Subcutaneous adipose tissue (tissue), 4 donors: ENCODE data around the gene C11orf97. TPM values are rescaled to one million over a fixed set of nuclear protein-coding genes. Genes with fewer than 3 reads are reported as not detected.

Experiments used
- CTCF ChIP-seq: fragments of 450-650 bp; IDR thresholded peaks from one replicate; pipeline ENCODE4 v1.5.1; 2016; ENCODE audit warnings: low read depth, mild to moderate bottlenecking, control low read depth, antibody characterized with exemption, moderate library complexity
- total RNA-seq, 4 donors: library from RNA; depleted of rRNA; stranded (reverse); fragments of >200 nt; gene quantifications; one replicate each; pipeline ENCODE4 v1.1.0, GENCODE V29; 2016

Gene C11orf97
- total RNA-seq, 4 donors from 2014 or later: not detected

DNA sequence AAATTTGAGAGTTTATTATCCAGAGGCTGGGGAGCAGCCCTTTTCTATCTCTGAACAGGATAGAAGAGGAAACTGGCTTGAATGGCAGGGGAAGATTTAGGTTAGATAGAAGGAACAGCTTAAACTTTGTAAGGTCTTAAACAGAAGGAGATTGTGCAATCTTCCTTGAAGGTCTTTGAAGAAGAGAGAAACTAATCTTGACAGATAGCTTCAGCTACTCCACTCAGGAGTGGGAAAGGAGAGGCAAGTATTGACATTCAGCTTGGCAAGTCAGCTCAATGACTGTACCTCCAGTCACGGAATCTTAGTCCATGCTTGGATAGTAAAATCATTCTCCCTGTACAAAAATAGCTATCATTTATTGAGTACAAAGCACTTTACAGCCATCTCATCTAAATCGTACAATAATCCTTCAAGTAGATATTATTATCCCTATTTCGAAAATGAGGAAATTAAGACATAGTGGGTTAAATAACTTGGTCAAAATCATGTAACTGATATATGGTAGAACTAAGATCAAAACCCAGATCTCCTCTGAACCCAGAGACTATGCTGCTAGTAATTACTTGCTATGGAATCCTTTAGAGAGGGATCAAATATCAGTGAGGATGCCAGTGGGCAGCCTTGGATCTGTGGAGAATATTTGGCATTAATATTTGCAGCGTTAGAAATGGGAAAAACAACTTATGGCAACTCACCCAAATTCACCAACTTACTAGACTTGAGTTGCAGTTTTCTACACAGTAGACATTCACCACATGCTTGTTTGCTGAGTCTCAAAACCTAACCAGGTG lies 14.6 kb downstream of the C11orf97 start:
- TF ChIP-seq CTCF: no peak

- TF ChIP-seq CTCF: no peak
Measured at GRCh38 chr11:94528551-94528950, 16.3 kb downstream of the C11orf97 start.

DNA sequence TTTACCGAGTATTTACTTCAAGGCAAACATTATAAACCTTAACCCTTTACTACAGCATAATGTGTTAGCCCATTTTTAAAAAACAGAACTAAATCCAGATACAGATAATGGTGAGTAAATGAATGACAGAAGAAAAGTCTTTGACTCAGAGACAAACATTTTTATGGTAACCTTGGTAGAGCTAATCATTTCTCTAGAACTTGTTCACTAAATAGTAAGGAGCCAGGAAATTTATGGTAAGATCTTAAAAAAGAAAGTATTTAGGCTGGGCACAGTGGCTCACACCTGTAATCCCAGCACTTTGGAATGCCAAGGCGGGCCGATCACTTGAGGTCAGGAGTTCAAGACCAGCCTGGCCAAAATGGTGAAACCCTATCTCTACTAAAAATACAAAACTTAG lies 19.9 kb downstream of the C11orf97 start:
- TF ChIP-seq CTCF: no peak

DNA sequence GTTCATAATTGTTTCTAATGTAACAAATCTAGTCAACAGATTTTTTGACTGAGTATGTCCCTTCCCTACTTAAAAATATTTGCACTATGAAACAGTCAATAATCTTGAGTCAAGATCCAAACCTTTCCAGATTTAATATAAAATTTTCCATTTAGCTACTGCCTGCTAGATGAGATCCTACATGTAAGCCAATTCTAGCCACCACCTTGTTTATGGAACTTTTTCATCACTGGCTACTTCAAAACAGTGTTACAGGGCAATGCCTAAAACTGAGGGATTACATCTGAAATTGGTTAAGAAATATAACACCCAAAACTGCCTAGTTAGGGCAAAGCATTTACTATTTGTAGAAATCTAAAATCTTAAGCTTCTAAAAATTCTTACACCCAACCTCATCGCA lies 20.9 kb downstream of the C11orf97 start:
- no peak for TF ChIP-seq CTCF

DNA sequence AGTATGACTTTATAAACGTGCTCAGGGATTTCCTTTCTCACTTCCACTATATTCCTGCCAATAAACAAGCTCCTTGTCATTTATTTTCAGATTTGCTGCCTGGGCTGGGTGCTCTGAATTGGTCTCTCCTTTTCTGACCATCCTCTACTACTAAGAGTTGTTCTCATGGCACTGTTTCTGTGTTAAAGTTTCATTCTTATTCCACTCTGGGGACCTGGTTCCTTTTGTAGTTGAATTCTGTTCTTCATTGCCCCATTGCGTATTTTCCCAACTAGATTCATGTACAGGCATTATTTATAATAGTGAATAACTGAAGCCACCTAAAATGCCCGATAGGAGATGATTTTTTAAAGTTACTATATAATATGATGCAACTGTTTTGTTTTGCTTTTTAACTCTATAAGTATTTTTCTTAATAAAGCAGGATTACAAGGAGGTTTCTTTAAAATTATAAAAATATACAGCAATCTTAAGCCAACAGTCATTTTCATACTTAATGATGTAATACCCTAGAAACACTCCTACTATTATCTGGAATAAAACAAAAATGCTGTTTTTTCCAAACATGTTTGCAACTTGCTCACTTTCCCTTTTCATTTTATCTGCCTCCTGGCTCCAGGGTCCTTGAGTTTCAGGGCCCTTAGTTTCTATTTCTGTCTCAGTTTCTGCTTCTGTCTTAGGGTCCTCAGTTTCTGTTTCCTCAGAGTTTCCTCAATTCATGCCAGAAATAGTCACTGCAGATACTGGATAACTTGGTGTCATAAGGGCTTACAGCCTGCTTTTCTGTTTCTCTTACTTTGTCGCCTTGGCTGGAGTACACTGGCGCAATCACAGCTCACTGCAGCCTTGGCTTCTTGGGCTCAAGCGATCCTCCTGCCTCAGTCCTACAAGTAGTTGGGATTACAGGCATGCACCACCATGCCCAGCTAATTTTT lies 21.7 kb downstream of the C11orf97 start:
- TF ChIP-seq CTCF: no peak

DNA sequence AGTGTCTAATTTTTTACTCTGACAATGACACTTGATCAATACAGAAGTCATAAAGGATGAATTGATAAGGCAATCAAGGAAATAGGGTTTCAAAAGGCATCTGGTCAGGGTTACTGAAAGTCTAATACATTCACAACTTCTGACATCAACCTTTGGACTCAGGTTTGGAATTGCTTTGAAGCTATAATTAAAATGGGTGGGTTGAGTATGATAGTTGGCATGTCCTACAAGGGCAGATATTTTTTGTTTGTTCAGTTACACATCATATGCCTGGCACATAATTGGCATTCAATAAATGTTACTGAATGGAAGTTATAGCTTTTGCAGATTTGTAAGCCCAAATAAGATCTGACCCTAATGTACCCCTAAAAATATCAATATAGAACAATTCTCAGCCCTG lies 24.1 kb downstream of the C11orf97 start:
- TF ChIP-seq CTCF: no peak

- TF ChIP-seq CTCF: no peak
Measured at GRCh38 chr11:94537031-94537600, 24.9 kb downstream of the C11orf97 start.
